GM23248 (cell line): ENCODE results near the gene AAK1.

Experiments
- EZH2 ChIP-seq: fragments of 200-600 bp; sonication (generic); IDR thresholded peaks from 2 replicates; pipeline ENCODE4 v1.6.1; 2018; ENCODE audit warnings: antibody characterized with exemption, mild to moderate bottlenecking; ENCODE audit not compliant: insufficient read depth, poor library complexity, severe bottlenecking
- EZH2phosphoT487 ChIP-seq: fragments of 200-600 bp; sonication (generic); IDR thresholded peaks from 2 replicates; pipeline ENCODE4 v1.6.1; 2018; ENCODE audit warnings: antibody characterized with exemption, moderate library complexity, mild to moderate bottlenecking, low read depth; ENCODE audit not compliant: insufficient read depth

DNA sequence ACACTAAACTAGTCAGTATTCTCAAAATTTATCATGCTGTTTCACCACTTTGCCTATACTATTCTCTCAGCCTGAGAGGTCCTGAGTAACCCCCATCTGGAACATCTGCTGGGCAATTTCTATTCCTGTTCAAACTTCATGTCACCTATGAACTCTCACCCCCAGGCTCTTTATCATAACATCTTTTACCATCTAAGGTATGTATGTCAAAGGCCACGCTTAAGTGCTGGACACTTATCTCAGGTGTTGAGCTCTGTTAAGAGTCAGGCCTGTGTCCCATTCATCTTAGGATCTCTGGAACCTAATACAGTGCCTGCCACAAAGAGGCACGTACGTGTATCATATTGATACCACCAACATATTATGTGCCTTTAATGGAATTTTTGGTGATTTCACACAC is 4.9 kb downstream of the AAK1 start:
- TF ChIP-seq EZH2: no peak
- no peak for TF ChIP-seq EZH2phosphoT487
